Activated CD8-positive, alpha-beta memory T cell treated with anti-CD3 and anti-CD28 coated beads, Interleukin-2, amount 50 U/mL, for 4 hours (primary cell): ENCODE results near the gene LTBP3.

Experiments
- DNase-seq: peaks from one replicate; pipeline ENCODE4 v3.0.0-alpha.2; 2020

Gene LTBP3

DNA sequence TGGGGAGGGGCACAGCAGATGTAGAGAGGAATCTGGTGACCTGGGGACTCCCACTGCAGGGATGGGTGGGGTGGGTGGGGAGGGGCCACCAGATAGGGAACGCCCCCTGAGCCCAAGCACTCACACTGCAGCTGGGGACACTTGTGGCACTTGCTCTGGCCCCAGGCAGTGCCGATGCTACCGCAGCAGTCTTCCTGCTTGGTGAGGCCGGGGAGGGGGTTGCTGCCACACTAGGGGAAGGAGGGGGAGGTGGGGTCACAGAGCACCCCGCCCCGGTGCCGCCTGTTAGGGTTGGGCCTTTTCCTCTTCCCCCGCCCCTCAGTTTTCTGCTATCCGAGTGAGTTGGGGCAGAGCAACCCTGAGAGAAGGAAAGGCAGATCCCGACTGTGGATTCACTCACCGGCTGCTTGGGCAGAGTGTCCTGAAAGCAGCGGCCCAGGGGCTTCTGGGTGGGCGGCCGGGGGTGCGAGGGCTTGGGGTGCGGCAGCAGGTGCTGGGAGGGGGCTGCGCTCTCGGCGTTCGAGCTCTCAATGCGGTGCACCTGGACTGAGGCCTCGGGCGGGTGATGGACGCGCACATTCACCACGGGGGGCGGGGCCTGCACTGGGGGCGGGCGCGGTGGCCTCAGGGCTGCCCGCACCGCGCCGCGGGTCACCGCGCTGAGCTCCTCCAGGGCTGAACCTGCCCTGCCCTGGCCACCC, 4.7 kb downstream of the LTBP3 start:
- DNase-seq = peak; percentile 60

DNA sequence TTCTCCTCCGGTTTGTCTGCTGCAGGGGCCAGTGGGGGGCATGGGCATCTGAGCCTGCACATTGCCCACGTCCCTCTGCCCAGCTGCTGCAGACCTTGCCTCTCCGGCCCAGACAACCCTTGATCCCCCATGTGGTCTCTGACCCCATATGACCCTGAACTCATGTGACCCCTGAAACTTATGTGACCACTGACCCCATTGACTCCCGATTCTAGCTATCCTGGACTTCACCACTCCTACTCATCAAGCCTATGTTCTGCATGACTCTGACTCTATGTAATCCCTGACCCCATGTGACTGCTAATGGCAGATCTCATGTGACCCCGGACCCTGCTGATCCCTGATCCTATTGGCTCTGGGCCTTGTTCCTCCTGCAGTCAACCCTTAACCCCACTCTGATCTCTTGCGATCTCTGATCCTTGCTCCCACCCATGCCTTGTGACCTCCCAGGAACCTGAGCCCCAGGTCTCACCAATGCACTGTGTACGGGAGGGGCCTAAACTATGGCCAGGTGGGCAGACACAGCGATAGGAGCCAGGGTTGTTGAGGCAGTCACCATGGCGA, 5.7 kb downstream of the LTBP3 start:
- DNase-seq = no peak

GRCh38 chr11:65551572-65552387, 6.4 kb downstream of the LTBP3 start:
- peak; percentile 71 for DNase-seq

DNA sequence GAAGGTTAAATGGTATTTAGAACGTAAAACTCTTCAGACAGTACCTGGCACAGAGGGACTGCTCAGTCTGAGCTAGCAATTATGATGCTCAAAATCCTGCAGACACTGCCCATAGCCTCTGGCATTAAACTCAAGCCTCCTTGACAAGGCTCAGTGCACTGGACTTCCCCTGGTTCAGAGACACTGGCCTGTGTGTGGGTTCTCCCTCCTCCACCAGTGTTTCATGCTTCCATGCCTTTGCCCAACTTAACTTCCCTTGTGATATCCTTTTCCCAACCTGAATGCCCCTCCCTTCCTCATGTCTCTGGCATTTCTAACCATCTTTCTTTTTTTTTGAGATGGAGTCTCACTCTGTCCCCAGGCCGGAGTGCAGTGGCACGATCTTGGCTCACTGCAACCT, 9.1 kb downstream of the LTBP3 start:
- no peak for DNase-seq

DNA sequence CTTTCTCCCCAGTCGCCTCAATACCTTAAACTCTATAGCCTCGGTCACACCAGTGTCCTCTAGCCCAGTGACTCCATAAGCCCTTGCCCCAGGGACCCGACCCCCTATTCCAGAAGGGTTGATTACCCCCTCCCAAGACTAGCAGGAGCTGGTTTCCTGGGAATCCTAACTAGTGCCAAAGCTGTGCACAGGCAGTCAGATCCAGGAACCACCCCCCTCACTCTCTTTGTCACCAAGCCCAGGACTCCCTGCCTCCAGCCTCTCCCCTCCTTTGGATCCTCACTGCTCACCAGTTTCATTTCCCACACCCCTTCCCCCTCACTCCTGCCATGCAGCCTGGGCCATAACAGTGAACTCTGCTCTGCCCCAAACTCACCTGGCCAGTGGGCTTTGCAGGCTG, 9.8 kb downstream of the LTBP3 start:
- DNase-seq = no peak

DNA sequence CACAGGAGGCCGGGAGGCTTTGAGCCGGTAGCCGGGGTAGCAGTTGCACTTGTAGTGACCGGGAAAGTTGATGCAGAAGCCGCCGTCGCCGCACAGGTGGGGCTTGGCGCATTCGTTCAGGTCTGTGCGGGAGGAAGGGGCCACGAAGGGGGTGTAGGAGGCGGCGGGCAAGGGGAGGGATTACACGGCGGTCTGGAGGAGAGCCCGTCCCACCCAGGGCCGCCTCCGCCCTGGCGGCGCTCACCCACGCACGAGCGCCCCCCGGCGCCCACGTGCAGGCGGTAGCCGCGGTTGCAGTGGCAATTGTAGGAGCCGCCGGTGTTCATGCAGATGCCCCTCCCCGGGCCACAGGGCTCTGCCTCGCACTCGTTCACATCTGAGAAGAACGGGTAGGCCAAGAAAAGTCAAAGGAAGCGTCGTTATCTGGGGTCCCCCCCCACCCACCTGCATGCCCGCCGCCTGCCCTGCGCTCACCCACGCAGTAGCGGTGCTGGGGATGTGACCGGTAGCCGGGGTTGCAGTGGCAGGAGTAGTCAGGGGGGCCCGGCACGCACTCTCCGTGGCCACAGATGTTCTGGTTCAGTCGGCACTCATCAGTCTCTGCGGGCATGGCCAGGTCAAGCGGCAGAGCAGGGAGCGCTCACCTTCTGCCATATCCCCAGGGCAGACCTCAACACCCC, 10.6 kb downstream of the LTBP3 start:
- DNase-seq = peak; percentile 52

GRCh38 chr11:65546217-65546958, 11.8 kb downstream of the LTBP3 start:
- DNase-seq = peak; percentile 100

DNA sequence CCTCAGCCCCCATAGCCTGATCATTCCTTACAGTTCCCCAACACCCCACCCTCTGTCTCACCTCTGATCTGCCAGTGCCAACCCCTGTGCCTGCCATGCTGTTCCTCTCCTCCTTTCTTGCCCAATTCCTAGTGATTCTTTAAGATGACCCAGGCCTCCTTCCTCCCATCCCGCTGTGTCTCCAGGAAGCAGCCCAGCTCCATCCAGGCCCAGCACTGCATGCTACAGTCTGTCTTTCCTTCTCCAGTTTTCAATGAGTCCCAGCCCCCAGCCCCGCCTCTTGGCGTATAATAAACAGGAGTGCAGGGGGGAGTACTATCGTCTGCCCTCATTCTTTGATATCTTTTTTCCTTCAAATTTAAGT, 12.3 kb downstream of the LTBP3 start:
- no peak for DNase-seq

- DNase-seq = no peak
Observed at GRCh38 chr11:65542738-65543390, 15.3 kb downstream of the LTBP3 start.

GRCh38 chr11:65541093-65541982, 16.8 kb downstream of the LTBP3 start:
- DNase-seq = no peak

DNA sequence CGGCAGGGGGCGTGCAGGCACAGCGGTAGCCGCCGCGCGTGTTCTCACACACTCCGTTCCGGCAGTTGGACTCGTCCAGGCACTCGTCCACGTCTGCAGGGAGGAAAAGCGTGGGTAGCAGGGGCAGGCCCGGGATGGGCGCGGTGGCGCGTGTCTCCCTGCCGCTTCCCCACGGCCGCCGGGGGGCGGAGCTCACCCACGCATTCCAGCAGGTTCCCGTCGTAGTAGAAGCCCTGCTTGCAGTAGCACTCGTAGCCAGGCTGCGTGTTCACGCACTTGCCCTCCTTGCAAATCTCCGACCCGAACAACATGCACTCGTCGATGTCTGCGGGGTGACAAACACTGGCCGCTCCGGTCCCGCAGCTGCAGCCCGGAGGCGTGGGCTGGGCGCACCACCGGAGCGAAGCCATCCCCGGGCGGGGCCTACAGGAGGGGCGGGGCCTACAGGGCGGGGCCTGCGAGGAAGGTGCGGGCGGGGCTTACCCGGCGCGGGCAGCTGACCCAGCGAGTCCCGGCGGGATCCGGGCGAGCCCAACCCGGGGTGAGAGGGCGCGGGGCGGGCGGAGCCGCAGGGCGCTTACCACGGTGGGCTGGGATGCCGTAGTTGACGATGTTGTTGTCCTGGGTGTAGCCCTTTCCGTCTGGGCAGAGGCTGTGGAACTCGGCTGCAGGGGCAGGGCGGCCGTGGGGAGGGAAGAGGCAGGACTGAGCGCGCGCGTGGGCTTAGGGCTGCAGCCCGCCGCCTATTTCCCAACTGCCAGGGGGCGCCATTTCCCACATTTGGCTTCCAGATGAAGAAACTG, 17.7 kb downstream of the LTBP3 start:
- peak; percentile 86 for DNase-seq

DNA sequence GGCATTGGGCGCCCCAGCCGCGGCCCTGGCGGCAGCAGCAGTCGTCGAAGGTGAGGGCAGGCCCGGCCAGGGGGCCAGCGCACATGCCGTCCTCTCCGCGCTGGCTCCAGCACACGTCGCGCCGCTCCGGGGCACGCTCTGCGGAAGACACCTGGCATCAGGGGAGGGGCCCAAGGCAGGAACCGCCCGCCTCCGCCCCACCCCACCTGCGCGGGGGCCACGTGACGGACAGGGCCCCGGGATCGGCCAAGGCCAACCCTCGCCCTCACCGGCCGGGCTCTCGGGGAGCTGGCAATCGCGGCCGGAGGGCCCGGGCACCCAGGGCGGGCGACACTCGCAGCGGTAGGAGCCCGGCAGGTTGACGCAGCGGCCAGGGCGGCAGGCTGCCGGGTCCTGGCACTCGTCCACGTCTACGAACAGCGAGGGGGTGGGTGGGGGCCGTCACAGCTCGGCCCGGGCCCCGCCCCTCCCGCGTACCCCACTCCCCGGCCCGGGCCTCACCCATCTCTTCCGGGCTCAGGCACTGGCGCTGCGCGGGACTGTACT, 18.3 kb downstream of the LTBP3 start:
- no peak for DNase-seq

DNA sequence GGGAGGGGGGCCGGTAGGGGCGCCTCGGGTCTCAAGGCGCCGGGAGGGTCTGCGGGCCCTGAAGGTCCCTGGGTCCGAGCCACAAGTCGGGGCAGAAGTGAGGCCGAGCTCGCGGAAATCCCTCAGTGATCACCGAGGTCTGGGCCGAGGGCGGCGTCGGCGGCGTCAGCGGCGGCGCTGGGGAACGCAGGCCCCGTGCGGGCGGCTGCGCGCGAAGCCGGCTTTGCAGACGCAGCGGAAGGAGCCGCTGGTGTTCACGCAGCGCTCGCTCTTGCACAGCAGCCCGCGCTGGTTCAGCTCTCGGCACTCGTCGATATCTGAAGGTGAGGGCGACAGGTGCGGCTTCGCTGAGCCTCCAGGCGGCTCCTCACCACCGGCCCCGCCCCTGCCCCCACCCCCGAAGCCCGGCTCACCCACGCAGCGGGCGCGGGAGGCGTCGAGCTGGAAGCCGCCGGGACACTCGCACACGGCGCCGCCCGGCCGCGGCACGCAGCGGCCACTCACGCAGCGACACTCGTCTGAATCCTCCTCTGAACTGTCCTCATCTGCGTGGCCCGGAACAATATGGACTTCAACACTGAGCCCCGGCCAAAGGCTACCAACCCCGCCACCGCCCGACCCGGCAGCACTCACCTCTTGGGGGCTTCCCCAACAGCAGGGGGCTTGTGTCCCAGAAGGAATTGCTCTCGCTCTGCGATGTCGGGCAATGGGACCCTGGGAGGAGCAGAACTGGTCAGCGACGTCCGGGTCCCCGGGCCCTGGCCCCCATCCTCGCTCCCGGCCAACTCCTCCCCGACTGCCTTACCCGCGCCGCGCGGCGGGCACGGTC, 19.0 kb downstream of the LTBP3 start:
- no peak for DNase-seq

GRCh38 chr11:65538232-65538914, 19.8 kb downstream of the LTBP3 start:
- DNase-seq = no peak

GRCh38 chr11:65537620-65538231, 20.4 kb downstream of the LTBP3 start:
- no peak for DNase-seq

DNA sequence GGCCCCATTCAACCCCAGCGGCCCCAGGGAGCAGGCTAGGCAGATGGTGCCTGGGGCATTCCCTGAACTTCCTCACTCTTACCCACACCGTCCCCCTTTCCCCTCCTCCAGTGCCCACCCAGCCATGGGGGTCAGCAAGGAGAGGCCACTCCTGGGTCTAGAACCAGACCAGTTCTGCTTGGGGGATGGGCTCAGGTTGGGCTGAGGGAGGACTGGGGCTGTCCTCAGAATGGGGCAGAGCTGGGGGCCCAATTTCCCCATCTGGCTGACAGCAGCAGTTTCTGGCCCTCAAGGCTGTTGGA, 20.9 kb downstream of the LTBP3 start:
- DNase-seq = no peak

GRCh38 chr11:65536412-65537295, 21.5 kb downstream of the LTBP3 start:
- DNase-seq = no peak
